A549 (cell line): ENCODE measurements around the gene SLC1A1.

ENCODE experiments used
- CHD4 ChIP-seq: fragments of 200-600 bp; sonication (generic); IDR thresholded peaks from 2 replicates; pipeline ENCODE4 v1.6.1; 2016; ENCODE audit warnings: antibody characterized with exemption, mild to moderate bottlenecking, borderline replicate concordance
- CTCF ChIP-seq: fragments of >200 bp; sonication (Bioruptor Twin); formaldehyde crosslinking; IDR thresholded peaks from 3 replicates; pipeline ENCODE4 v1.5.1; 2016
- ELK1 ChIP-seq: fragments of 150-350 bp; IDR thresholded peaks from 2 replicates; pipeline ENCODE4 v1.6.1; 2014; ENCODE audit warnings: low read depth, mild to moderate bottlenecking, low read length
- EP300 ChIP-seq, 2 experiments: fragments of >200 bp; sonication (Bioruptor Twin); formaldehyde crosslinking; IDR thresholded peaks; 2 replicates in 1 of 2; 3 replicates in 1 of 2; pipeline ENCODE4 v1.6.1; 2016 to 2017
- PBX3 ChIP-seq: IDR thresholded peaks from 2 replicates; pipeline ENCODE4 v1.6.1; 2012
- POLR2A ChIP-seq: IDR thresholded peaks from 2 replicates; pipeline ENCODE4 v1.6.1; 2012; ENCODE audit warnings: mild to moderate bottlenecking, low read length
- POLR2AphosphoS2 ChIP-seq: conservative IDR thresholded peaks from 2 replicates; pipeline ENCODE4 v1.6.1; 2012; ENCODE audit warnings: low read length, improper control_type of control experiment, inconsistent platforms

- TF ChIP-seq POLR2A (no peak), POLR2AphosphoS2 (no peak), EP300 (IDR thresholded peaks at IDR 0.05) (no peak), CTCF (no peak), PBX3 (no peak), ELK1 (no peak), CHD4 (no peak)
Measured at GRCh38 chr9:4573634-4574389, 83.5 kb downstream of the SLC1A1 start.
